ENCODE measurements around the gene FZR1. TPM values are rescaled to one million over a fixed set of nuclear protein-coding genes. Genes with fewer than 3 reads are reported as not detected.

The FZR1 gene
- polyA plus RNA-seq, 2 of the 4 experiments (the other 2 are of a cell fraction), result 13.9 to 18.1 TPM

DNA sequence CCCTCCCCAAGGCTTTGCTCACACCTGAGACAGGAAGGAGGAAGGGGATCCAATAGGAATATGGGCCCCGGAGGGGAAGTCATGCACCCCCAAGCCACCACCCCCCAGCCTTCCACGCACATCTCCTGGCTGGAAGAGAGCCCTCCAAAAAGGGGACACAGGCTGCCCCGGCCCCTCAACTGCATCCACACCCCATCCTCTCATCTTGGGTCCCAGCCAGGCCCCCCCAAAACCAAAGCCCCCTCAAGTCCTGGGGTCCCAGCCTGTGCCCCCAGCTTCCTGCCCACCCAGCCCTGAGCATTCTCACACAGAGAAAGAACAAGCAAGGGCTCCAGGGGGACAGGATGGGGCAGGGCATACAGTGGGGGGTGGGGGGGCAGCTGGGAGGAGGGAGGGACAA lies 37.9 kb upstream of the FZR1 start (continued):
- no peak for TF ChIP-seq ZNF302 (CRISPR knock-in tag; IDR thresholded peaks at IDR 0.05)
- no peak for TF ChIP-seq SREBF2 (IDR thresholded peaks at IDR 0.05)
- TF ChIP-seq ZSCAN20 (CRISPR knock-in tag; IDR thresholded peaks at IDR 0.05), result no peak
- no peak for TF ChIP-seq EHF (CRISPR knock-in tag; IDR thresholded peaks at IDR 0.05)
- TF ChIP-seq, protein P1, sequence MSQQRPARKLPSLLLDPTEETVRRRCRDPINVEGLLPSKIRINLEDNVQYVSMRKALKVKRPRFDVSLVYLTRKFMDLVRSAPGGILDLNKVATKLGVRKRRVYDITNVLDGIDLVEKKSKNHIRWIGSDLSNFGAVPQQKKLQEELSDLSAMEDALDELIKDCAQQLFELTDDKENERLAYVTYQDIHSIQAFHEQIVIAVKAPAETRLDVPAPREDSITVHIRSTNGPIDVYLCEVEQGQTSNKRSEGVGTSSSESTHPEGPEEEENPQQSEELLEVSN (IDR thresholded peaks at IDR 0.05; ENCODE audit: borderline replicate concordance, low read depth), result no peak
- no peak for TF ChIP-seq HOXB5 (CRISPR knock-in tag; IDR thresholded peaks at IDR 0.05)
- no peak for TF ChIP-seq EHMT2 (IDR thresholded peaks at IDR 0.05; ENCODE audit: low read depth)

DNA sequence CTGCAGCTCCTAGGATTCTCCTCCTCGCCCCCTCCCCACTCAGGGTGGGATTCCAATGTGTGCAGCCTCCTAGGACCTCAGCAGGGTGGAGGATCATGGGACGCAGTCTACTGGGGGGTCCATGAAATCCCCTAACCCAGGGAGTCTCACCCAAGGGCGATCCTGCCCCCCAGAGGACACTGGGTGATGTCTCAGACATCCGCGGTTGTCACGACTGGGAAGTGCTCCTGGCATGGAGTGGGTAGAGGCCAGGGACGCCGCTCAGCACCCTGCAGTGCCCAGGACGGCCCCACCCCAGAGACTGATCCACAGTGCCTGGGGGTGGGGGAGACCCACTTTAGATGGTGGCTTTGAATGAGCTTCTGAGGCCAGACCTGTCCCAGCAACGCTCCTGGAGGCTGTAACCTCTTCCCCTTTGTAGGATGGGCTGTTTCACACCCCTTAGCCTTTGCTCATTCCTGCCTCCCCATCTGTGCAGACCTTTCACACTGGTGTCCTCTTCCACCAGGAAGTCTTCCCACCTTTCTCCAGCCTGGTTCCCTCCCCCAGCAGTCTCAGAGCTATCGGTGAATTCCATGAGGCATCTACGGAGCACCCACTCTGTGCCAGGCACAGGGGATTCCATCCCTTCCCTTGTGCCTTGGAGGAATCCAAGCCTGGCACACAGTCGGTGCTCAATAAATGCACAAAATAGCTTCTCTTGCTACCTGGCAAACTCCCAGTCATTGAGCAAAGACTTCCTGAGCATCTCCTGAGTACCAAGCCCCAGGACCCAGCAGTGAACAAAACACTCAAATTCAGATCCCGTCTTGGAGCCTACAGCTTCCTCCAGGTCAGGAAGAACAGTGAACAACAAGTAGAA lies 36.2 kb upstream of the FZR1 start:
- Histone ChIP-seq H3K27ac (peak overlapping the region in 1 of 2 experiments; percentile 63; a peak in 3 of 6 replicates), H3K4me2 (no peak overlapping the region), H3K4me3 (no peak overlapping the region), H3K4me1 (peaks cover 19% of the 10 kb centered on the region; the same call in 2 of the 3 replicates), H3K9me3 (peaks cover 10% of the 10 kb centered on the region; the same call in 1 of the 3 replicates)
- CTCF ChIA-PET, result interaction anchor here (0.7 to 6.7 kb wide), 15 partner anchors 10 to 165 kb away, joined by 3 to 78 read pairs (median 6); partner anchors contain the start of gene SMIM44
- peak; percentile 27; a peak in 3 of 6 replicates for ATAC-seq
- DNase-seq (ENCODE audit: low read depth in 1 of 2, low spot score in 1 of 2), result no peak
- no peak for FAIRE-seq
- POLR2A ChIA-PET, result no interaction called here
- 79% methylated on average over 5 of the region's 14 CpGs for WGBS (ENCODE audit: missing lambda C conversion rate)
- no peak for TF ChIP-seq EHMT2 (IDR thresholded peaks at IDR 0.05; ENCODE audit: low read depth)
- TF ChIP-seq CHD2 (IDR thresholded peaks at IDR 0.05; ENCODE audit: low read length, partially characterized antibody), result no peak
- peak; percentile 30 to 39; a peak in 2 of 5 replicates for TF ChIP-seq RAD21 (conservative IDR thresholded peaks at IDR 0.05 in 1 of 2, IDR thresholded peaks at IDR 0.05 in 1 of 2)
- no peak for TF ChIP-seq FOXS1 (CRISPR knock-in tag; IDR thresholded peaks at IDR 0.05)
- TF ChIP-seq, protein P2, sequence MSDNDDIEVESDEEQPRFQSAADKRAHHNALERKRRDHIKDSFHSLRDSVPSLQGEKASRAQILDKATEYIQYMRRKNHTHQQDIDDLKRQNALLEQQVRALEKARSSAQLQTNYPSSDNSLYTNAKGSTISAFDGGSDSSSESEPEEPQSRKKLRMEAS (IDR thresholded peaks at IDR 0.05), result no peak
- TF ChIP-seq MAFK (IDR thresholded peaks at IDR 0.05; ENCODE audit: partially characterized antibody), result no peak
- TF ChIP-seq POLR2AphosphoS2 (conservative IDR thresholded peaks at IDR 0.05; ENCODE audit: low read length), result peak; percentile 39; the same call in 1 of the 2 replicates
- TF ChIP-seq, protein P3, sequence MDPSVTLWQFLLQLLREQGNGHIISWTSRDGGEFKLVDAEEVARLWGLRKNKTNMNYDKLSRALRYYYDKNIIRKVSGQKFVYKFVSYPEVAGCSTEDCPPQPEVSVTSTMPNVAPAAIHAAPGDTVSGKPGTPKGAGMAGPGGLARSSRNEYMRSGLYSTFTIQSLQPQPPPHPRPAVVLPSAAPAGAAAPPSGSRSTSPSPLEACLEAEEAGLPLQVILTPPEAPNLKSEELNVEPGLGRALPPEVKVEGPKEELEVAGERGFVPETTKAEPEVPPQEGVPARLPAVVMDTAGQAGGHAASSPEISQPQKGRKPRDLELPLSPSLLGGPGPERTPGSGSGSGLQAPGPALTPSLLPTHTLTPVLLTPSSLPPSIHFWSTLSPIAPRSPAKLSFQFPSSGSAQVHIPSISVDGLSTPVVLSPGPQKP (IDR thresholded peaks at IDR 0.05; ENCODE audit: low read depth, low read length), result no peak
- TF ChIP-seq KDM5A (IDR thresholded peaks at IDR 0.05), result no peak
- TF ChIP-seq HDAC2 (IDR thresholded peaks at IDR 0.05), result no peak
- TF ChIP-seq ZFP36 (IDR thresholded peaks at IDR 0.05; ENCODE audit: borderline replicate concordance, partially characterized antibody), result peak; percentile 47
- TF ChIP-seq, protein P4, sequence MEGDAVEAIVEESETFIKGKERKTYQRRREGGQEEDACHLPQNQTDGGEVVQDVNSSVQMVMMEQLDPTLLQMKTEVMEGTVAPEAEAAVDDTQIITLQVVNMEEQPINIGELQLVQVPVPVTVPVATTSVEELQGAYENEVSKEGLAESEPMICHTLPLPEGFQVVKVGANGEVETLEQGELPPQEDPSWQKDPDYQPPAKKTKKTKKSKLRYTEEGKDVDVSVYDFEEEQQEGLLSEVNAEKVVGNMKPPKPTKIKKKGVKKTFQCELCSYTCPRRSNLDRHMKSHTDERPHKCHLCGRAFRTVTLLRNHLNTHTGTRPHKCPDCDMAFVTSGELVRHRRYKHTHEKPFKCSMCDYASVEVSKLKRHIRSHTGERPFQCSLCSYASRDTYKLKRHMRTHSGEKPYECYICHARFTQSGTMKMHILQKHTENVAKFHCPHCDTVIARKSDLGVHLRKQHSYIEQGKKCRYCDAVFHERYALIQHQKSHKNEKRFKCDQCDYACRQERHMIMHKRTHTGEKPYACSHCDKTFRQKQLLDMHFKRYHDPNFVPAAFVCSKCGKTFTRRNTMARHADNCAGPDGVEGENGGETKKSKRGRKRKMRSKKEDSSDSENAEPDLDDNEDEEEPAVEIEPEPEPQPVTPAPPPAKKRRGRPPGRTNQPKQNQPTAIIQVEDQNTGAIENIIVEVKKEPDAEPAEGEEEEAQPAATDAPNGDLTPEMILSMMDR (IDR thresholded peaks at IDR 0.05), result peak; percentile 13; the same call in 1 of the 3 replicates

DNA sequence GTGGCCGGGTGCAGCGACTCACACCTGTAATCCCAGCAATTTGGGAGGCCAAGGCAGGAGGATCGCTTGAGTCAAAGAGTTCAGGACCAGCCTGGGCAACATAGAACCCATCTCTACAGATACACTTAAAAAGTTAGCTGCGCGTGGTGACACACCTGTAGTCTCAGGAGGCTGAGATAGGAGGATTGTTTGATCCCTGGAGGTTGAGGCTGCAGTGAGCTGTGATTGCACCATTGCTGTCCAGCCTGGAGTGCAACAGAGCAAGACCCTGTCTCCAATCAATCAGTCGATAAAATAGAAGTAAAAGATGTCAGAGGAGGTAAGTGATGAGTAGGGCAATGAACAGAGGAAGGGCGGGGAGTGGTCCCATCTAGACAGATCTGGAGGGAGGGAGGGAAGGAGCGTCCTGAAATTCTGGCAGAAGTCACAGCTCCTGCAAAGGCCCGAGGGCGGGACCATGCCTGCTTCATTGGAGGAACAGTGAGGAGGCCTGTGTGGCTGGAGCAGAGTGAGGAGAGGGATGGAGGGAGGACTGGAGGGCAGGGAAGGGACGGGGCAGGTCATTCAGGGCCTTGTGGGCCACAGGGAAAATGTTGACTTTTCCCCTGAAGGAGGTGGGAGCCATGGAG lies 35.5 kb upstream of the FZR1 start:
- CTCF ChIA-PET, result interaction anchor here (0.7 to 6.7 kb wide), 15 partner anchors 11 to 166 kb away, joined by 3 to 78 read pairs (median 5); partner anchors contain the start of gene SMIM44
- H3K4me1 ChIP-seq, result peaks cover 16% of the 10 kb centered on the region; the same call in 2 of the 3 replicates
- peak; percentile 22 to 23; a peak in 4 of 6 replicates for ATAC-seq
- 79% methylated on average over 11 of the region's 11 CpGs for WGBS (ENCODE audit: missing lambda C conversion rate)
- peak overlapping the region; percentile 28 to 63; a peak in 3 of 6 replicates for H3K27ac ChIP-seq
- DNase-seq (ENCODE audit: low read depth in 1 of 2, low spot score in 1 of 2), result no peak
- POLR2A ChIA-PET, result no interaction called here
- TF ChIP-seq, protein P5, sequence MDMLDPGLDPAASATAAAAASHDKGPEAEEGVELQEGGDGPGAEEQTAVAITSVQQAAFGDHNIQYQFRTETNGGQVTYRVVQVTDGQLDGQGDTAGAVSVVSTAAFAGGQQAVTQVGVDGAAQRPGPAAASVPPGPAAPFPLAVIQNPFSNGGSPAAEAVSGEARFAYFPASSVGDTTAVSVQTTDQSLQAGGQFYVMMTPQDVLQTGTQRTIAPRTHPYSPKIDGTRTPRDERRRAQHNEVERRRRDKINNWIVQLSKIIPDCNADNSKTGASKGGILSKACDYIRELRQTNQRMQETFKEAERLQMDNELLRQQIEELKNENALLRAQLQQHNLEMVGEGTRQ (IDR thresholded peaks at IDR 0.05), result no peak
- TF ChIP-seq, protein P6, sequence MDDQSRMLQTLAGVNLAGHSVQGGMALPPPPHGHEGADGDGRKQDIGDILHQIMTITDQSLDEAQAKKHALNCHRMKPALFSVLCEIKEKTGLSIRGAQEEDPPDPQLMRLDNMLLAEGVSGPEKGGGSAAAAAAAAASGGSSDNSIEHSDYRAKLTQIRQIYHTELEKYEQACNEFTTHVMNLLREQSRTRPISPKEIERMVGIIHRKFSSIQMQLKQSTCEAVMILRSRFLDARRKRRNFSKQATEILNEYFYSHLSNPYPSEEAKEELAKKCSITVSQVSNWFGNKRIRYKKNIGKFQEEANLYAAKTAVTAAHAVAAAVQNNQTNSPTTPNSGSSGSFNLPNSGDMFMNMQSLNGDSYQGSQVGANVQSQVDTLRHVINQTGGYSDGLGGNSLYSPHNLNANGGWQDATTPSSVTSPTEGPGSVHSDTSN (IDR thresholded peaks at IDR 0.05), result 0 out of 2 replicates have a peak, but pooled peaks have one; percentile 23
- TF ChIP-seq, protein P1 (IDR thresholded peaks at IDR 0.05; ENCODE audit: borderline replicate concordance, low read depth), result no peak
- TF ChIP-seq KDM5A (IDR thresholded peaks at IDR 0.05) (no peak), MAZ (IDR thresholded peaks at IDR 0.05; ENCODE audit: borderline replicate concordance, low read depth, low read length) (no peak)
- peaks cover 10% of the 10 kb centered on the region; the same call in 1 of the 3 replicates for H3K9me3 ChIP-seq
- no peak overlapping the region for H3K4me2 ChIP-seq
- no peak for FAIRE-seq
- no peak overlapping the region for H3K4me3 ChIP-seq

All from A549 (cell line).